Stimulated activated naive CD8-positive, alpha-beta T cell treated with anti-CD3 and anti-CD28 coated beads, Interleukin-15, amount 100 ng/mL, for 72 hours (primary cell): ENCODE measurements around the gene SCMH1.
A peak's percentile ranks its signal among the peaks of the same experiment; 100 is the strongest.
"Not testable (repeated sequence)": the region's sequence is repeated elsewhere in the genome, so short reads cannot be mapped to it uniquely, and the experiment has no call there.

Experiments
- ATAC-seq: fragments of 150-1000 bp; cut with Tn5 transposase; 2 replicates; pipeline ENCODE4 v1.10.0; 2021; ENCODE audit warnings: mild to moderate bottlenecking, moderate library complexity
- DNase-seq, 2 donors: peaks; one replicate each; pipeline ENCODE4 v3.0.0; 2021 to 2022
- H3K27ac Mint-ChIP-seq, 2 donors: one replicate each; pipeline ENCODE4 v1.8.0; 2022; ENCODE audit warnings: mild to moderate bottlenecking in 2 of 2, mixed read lengths in 2 of 2, moderate library complexity in 2 of 2
- H3K27me3 Mint-ChIP-seq: one replicate; pipeline ENCODE4 v1.8.0; 2022; ENCODE audit warnings: mixed read lengths
- H3K4me1 Mint-ChIP-seq: one replicate; pipeline ENCODE4 v1.8.0; 2022; ENCODE audit warnings: mild to moderate bottlenecking, mixed read lengths
- H3K4me3 Mint-ChIP-seq, 2 donors: one replicate each; pipeline ENCODE4 v1.8.0; 2022; ENCODE audit warnings: mild to moderate bottlenecking in 2 of 2, mixed read lengths in 2 of 2, moderate library complexity in 1 of 2
- H3K9me3 Mint-ChIP-seq, 2 donors: one replicate each; pipeline ENCODE4 v1.8.0; 2022; ENCODE audit warnings: mixed read lengths in 2 of 2

The SCMH1 gene

DNA sequence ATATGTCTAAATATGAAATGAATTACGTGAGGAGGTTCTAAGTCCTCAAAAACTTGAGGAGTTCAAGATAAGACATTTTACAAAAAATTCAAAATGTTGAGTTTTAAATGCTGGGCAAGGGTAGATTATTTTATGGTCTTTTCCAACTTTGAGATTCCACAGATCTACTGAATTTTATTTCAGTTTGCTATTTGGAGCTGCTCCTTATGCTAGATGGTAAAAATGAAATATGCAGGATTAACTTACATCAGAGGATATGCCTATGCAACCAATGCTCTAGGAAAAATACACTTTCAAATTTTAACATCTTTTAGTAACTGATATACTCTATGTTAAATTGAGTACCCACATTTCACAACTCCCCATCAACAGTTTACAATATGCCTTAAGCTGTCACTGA lies 83.1 kb downstream of the SCMH1 start:
- H3K4me1 Mint-ChIP-seq: no peaks in the 10 kb centered on the region
- no peaks in the 10 kb centered on the region for H3K9me3 Mint-ChIP-seq
- no peak overlapping the region for H3K4me3 Mint-ChIP-seq
- H3K27me3 Mint-ChIP-seq: no peaks in the 10 kb centered on the region
- ATAC-seq: no peak
- no peak for DNase-seq
- H3K27ac Mint-ChIP-seq: no peak overlapping the region

DNA sequence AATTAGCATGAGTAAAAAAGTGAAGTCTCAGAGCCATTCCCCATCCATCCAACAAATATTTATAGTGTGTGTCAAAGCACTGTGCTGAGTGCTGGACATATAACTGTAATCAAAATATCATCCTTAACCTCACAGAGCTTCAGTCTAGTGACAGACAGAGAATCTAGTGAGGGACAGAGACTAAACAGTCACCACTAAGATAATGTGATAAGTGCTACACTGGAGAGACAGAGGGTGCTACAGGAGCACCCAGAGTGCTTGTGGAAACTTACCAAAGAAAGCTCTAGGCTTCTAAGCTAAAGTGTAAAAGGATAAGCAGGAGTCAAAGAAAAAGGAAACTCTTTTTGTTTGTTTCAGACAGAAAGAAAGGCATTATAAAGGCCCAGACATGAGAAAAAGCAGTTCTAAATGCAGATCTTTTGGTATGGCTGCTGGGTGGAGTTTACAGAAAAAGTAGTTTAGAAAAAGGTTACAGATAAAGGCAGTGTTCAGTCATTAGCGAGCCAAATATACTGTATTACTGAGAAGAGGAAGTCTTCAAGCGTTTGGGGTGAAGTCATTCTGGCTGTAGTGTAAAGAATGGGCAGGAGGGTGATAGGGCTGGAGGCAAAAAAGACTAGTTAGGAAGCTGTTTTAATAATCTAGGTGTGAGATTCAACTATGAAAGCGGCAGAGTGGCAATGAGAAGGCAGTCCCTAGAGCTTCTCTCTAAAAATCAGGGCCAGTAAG lies 83.8 kb downstream of the SCMH1 start:
- H3K4me3 Mint-ChIP-seq: no peak overlapping the region
- H3K27me3 Mint-ChIP-seq: no peaks in the 10 kb centered on the region
- H3K9me3 Mint-ChIP-seq: no peaks in the 10 kb centered on the region
- H3K4me1 Mint-ChIP-seq: no peaks in the 10 kb centered on the region
- ATAC-seq (no peak), DNase-seq (no peak)
- no peak overlapping the region for H3K27ac Mint-ChIP-seq

DNA sequence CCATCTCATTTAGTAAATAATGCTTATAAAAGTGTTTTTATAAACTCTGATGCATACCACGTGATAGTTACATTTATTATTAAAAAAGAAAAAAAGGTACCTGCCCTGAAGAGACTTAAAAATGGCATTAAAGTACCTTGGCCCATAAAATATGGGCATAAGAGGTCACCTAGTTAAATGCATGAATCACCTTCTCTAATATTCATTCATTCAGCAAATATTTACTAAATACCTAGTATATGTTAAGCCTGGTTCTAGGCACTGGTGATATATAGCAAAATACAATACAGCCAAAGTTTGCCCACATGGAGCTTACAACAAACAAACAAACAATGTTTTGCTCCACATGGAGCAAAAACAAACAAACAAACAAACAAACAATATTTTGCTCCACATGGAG lies 87.0 kb downstream of the SCMH1 start:
- no peaks in the 10 kb centered on the region for H3K27me3 Mint-ChIP-seq
- no peak for ATAC-seq
- no peaks in the 10 kb centered on the region for H3K4me1 Mint-ChIP-seq
- DNase-seq: no peak
- no peak overlapping the region for H3K4me3 Mint-ChIP-seq
- H3K9me3 Mint-ChIP-seq: no peaks in the 10 kb centered on the region
- H3K27ac Mint-ChIP-seq: no peak overlapping the region

DNA sequence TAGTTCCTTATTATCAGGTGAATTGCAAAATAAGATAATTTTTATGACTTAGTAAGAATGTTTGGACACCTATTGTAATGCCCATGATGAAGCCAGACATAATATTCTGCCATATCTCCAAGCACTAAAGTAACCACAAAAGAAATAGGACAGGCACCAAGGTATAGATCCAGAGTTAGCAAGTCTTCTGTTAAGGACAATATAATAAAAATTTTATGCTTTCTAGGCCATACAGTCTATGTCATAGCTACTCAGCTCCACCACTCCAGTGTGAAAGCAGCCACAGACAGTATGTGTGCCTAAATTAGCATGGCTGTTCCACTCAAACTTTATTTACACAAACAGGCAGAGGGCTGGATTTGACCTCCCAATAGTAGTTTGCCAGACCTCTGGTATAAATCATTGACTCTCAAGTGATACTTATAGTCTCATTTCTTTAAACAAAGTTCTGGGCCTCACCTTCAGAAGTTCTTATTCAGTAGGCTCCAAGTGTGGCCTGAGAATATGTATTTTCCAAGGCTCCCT lies 88.3 kb downstream of the SCMH1 start:
- no peak for ATAC-seq
- no peaks in the 10 kb centered on the region for H3K4me1 Mint-ChIP-seq
- H3K27ac Mint-ChIP-seq: no peak overlapping the region
- H3K9me3 Mint-ChIP-seq: no peaks in the 10 kb centered on the region
- DNase-seq: no peak
- no peaks in the 10 kb centered on the region for H3K27me3 Mint-ChIP-seq
- H3K4me3 Mint-ChIP-seq: no peak overlapping the region

DNA sequence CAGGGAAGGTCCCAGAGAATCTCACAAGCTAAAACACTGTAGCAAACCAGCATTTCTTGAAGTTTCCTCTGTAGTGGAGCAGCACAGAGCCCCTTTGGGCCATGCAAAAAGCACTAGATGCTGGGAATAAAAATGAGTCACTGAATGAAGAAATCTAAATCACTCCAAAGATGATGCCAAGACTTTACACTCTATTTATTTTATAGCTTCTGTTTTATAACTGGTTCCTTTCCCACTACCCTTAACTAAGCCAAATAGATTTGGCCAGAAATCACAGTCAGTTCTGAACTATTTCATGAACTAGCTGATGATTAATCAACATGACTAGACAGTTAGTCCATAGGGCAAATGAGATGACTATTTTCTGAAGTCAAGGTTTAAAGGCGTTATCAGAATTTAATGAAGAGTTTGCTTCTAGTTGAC lies 89.5 kb downstream of the SCMH1 start:
- Mint-ChIP-seq H3K9me3 (no peaks in the 10 kb centered on the region), H3K4me3 (no peak overlapping the region), H3K4me1 (no peaks in the 10 kb centered on the region), H3K27me3 (no peaks in the 10 kb centered on the region), H3K27ac (no peak overlapping the region)
- ATAC-seq (no peak), DNase-seq (no peak)

DNA sequence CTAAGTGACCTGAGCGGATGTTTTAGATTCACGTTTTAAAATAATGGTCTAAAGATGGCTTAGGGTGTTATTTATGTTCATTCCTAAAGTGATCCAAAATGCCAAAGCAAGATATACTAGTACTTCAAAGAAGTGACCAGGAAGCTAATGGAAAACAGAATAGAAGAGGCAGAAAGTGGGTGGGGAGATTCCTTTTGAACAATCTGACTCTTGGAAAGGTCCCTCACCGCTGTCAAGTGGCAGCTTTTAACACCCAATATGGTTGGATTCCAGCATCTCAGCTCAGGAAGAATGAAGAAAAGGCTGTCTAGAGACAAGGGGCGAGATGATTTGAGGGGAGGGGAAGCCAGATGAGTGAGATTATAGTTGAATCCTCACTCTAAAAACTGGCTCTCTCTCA lies 90.3 kb downstream of the SCMH1 start:
- H3K27me3 Mint-ChIP-seq: no peaks in the 10 kb centered on the region
- no peak overlapping the region for H3K27ac Mint-ChIP-seq
- no peak for DNase-seq
- ATAC-seq: no peak
- no peak overlapping the region for H3K4me3 Mint-ChIP-seq
- no peaks in the 10 kb centered on the region for H3K4me1 Mint-ChIP-seq
- H3K9me3 Mint-ChIP-seq: no peaks in the 10 kb centered on the region

DNA sequence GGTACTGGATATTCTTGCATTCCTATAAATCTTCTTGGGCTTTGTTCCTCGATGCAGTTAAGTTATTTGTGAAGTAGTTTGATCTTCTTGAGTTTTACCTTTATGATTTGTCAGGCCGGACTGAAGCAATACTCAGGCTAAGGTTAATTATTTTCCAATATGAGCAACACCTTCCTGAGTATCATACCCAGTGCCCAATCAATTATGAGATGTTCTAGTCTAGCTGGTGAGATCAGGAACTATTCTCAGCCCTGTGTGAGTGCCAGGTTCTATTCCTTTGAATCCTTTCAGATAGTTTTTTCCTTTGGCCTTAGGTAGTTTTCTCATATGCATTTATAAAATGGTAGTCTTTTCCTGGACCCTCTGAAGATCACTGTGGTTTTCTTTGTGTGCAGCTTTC lies 92.5 kb downstream of the SCMH1 start:
- DNase-seq (no peak), ATAC-seq (no peak)
- Mint-ChIP-seq H3K27me3 (no peaks in the 10 kb centered on the region), H3K4me1 (no peaks in the 10 kb centered on the region), H3K27ac (no peak overlapping the region), H3K4me3 (no peak overlapping the region), H3K9me3 (no peaks in the 10 kb centered on the region)

DNA sequence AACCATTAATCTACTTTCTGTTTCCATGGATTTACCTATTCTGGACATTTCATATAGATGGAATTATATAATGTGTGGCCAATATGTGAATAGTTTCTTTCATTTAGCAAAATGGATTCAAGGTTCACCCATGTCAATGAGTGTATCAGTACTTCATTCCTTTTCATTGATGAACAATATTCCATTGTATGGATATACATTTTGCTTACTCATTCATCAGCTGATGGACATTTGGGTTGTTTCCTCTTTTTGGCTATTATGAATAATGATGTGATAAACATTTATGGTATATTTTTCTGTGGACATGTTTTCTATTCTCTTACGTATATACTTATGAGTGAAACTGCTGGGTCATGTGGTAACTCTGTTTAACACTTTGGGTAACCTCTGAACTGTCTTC lies 97.8 kb downstream of the SCMH1 start:
- no peak for DNase-seq
- no peaks in the 10 kb centered on the region for H3K27me3 Mint-ChIP-seq
- no peaks in the 10 kb centered on the region for H3K4me1 Mint-ChIP-seq
- H3K9me3 Mint-ChIP-seq: no peaks in the 10 kb centered on the region
- ATAC-seq: no peak
- H3K4me3 Mint-ChIP-seq: no peak overlapping the region
- no peak overlapping the region for H3K27ac Mint-ChIP-seq

DNA sequence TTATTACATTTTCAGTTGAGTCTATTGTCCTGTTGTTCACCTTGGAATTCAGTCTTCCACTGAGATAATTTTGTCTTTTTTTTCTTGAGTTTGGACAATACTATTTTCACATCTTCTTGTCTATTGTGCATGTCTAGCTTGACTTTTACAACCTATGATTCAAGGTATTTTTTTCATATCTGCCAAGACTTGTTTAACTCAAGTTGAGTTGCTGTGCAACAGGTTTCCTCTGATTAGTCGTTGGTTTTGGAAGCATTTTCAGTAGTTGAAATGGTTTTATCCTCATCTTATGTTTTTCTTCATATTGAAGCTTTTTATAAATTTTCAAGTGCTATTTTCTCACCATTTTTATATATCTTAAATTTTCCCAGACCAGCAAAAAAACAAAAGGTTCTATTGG lies 103.6 kb downstream of the SCMH1 start:
- no peak overlapping the region for H3K4me3 Mint-ChIP-seq
- H3K27me3 Mint-ChIP-seq: no peaks in the 10 kb centered on the region

DNA sequence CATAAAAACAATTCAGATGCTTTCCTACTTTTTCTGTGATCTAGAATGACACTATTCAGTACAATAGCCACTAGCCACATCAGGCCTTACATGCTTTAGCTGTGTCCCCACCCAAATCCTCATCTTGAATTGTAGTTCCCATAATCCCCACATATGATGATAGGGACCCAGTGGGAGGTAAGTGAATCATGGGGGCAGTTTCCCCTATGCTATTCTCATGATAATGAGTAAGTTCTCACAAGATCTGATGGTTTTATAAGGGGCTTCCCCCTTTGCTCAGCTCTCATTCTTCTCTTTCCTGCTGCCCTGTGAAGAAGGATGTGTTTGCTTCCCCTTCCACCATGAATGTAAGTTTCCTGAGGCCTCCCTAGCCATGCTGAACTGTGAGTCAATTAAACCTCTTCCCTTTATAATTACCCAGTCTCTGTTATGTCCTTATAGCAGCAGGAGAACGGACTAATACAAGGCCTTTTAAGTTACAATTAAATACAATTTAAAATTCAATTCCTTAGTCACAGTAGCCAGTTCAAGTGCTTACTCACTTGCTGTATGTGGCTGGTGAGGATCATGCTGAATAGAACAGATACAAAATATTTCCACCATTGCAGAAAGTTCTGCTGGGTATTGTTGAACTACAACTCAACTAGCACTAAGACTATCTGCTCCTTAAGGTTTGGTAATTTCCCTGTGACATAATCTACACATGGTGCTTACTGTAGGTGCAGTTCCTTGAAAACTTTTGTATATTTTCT lies 106.7 kb downstream of the SCMH1 start:
- no peak for ATAC-seq
- Mint-ChIP-seq H3K27me3 (no peaks in the 10 kb centered on the region), H3K27ac (no peak overlapping the region), H3K4me3 (no peak overlapping the region), H3K4me1 (no peaks in the 10 kb centered on the region), H3K9me3 (peaks cover 10 to 22% of the 10 kb centered on the region in 2 donors)
- DNase-seq: no peak

More for the DNA sequence above, 103.6 kb downstream of the SCMH1 start:
- ATAC-seq (no peak), DNase-seq (no peak)
- Mint-ChIP-seq H3K4me1 (no peaks in the 10 kb centered on the region), H3K9me3 (peaks cover 5 to 14% of the 10 kb centered on the region in 2 donors), H3K27ac (no peak overlapping the region)

DNA sequence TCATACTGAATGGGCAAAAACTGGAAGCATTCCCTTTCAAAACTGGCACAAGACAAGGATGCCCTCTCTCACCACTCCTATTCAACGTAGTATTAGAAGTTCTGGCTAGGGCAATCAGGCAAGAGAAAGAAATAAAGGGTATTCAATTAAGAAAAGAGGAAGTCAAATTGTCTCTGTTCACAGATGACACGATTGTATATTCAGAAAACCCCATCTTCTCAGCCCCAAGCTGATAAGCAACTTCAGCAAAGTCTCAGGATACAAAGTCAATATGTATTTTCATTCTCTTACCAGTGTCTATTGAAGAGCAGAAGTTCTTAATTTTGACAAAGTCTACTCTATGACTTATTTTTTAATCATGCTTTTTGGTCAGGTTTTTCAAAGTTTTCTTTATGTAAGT lies 107.8 kb downstream of the SCMH1 start:
- H3K9me3 Mint-ChIP-seq: peaks cover 10 to 22% of the 10 kb centered on the region in 2 donors
- H3K4me3 Mint-ChIP-seq, H3K27me3 Mint-ChIP-seq, DNase-seq, H3K4me1 Mint-ChIP-seq, H3K27ac Mint-ChIP-seq, ATAC-seq: not testable (repeated sequence)

DNA sequence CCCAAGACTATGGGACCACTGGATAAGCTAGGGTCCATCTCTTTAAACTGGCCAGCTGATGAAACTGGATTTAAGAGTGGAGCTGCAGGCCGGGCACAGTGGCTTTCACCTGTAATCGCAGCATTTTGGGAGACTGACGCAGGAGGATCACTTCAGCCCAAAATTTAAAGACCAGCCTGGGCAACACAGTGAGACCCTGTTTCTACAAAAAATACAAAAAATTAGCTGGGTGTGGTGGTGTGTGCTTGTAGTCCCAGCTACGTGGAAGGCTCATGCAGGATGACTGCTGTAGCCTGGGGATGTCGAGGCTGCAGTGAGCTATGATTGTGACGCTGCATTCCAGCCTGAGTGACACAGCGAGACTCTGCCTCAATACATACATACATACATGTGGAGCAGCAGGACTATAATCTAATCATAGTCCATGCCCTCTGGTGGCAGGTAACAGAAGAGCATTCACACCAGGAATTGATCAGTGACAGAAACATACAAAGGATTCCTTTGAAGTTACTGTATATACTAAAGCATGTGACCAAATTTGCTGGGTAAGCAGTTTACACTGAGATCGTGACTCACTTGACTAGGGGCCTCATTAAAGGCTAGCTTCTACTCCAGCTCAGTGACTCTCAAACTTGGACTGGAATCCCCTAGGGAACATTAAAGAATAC lies 119.1 kb downstream of the SCMH1 start:
- Mint-ChIP-seq H3K4me3 (no peak overlapping the region), H3K27me3 (no peaks in the 10 kb centered on the region), H3K9me3 (no peaks in the 10 kb centered on the region), H3K27ac (no peak overlapping the region), H3K4me1 (no peaks in the 10 kb centered on the region)
- peak in 1 of 2 donors; percentile 1 for DNase-seq
- peak; percentile 39 for ATAC-seq

DNA sequence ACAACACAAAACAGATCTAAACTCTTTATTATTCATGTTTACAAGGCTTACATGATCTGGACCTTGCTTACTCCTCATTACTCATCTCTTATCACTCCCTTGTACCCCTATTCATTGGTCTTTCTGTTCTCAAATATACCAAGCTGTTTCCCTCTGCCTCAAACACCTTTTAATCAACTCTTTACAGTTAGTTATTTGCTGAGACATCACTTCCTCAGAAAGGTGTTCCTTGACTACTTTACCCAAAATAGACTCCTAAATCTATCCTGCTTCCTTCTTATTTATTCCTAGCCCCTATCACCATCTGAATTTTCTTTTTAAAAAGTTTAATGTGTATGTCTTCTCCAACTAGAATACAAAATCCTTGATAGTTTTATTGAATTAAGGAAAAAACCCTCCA lies 120.0 kb downstream of the SCMH1 start:
- ATAC-seq (no peak), DNase-seq (no peak)
- no peaks in the 10 kb centered on the region for H3K9me3 Mint-ChIP-seq
- H3K4me3 Mint-ChIP-seq: no peak overlapping the region
- H3K27ac Mint-ChIP-seq: peak overlapping the region in 1 of 2 donors; percentile 74
- H3K4me1 Mint-ChIP-seq: no peaks in the 10 kb centered on the region
- H3K27me3 Mint-ChIP-seq: no peaks in the 10 kb centered on the region

DNA sequence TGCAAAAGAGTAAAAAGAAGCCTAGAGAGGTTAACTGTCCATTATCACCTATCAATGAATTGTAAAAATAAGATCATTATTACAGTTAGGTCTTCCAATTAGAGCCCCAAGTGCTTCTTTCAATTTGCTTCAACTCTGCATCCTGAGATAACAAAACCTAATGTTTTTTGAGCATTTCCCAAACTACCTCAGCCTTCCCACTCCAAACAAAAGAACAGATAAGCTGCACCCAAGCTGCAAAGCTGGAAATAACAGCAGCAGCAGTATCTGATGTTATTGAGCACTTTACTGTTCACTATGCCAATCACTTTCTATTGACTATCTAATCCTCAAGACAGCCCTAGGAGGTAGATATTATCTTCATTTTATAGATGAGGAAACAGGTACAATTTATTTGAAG lies 123.5 kb downstream of the SCMH1 start:
- Mint-ChIP-seq H3K27me3 (no peaks in the 10 kb centered on the region), H3K9me3 (no peaks in the 10 kb centered on the region), H3K27ac (no peak overlapping the region), H3K4me3 (no peak overlapping the region), H3K4me1 (no peaks in the 10 kb centered on the region)
- DNase-seq: no peak
- no peak for ATAC-seq

DNA sequence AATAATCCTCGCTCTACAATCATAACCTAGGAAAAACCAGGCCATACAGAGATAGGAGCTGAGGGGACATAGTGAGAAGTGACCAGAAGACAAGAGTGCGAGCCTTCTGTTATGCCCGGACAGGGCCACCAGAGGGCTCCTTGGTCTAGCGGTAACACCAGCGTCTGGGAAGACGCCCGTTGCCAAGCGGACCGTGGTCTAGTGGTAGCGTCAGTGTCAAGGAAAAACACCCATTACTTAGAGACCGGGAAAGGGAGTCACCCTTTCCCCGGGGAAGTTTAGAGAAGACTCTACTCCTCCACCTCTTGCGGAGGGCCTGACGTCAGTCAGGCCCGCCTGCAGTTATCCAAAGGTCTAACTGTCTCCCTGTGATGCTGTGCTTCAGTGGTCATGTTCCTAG lies 124.9 kb downstream of the SCMH1 start:
- not testable (repeated sequence) for DNase-seq, H3K9me3 Mint-ChIP-seq, H3K4me3 Mint-ChIP-seq, H3K4me1 Mint-ChIP-seq, H3K27ac Mint-ChIP-seq, H3K27me3 Mint-ChIP-seq, ATAC-seq

DNA sequence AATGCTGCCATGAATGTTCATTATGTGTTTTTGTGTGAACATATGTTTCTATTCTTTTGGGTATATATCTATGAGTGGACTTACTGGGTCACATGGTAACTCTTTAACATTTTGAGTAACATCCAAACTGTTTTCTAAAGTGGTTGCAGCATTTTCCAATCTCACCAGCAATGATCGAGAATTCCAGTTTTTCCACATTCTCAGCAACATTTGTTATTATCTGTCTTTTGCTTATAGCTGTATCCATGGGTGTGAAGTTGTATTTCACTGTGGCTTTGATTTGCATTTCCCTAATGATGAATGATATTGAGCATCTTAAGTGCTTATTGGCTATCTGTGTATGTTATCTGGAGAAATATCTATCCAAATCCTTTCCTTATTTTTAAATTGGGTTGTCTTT lies 131.4 kb downstream of the SCMH1 start:
- no peaks in the 10 kb centered on the region for H3K9me3 Mint-ChIP-seq
- ATAC-seq (no peak), DNase-seq (no peak)
- no peaks in the 10 kb centered on the region for H3K27me3 Mint-ChIP-seq
- H3K4me3 Mint-ChIP-seq: no peak overlapping the region
- no peaks in the 10 kb centered on the region for H3K4me1 Mint-ChIP-seq
- H3K27ac Mint-ChIP-seq: no peak overlapping the region
